Activated T-cell treated with anti-CD3 and anti-CD28 coated beads, Interleukin-2, amount 50 U/mL, for 1 hour (primary cell): ENCODE results near the gene OR2AT4.
A peak's percentile ranks its signal among the peaks of the same experiment; 100 is the strongest.
"Not testable (repeated sequence)": the region's sequence is repeated elsewhere in the genome, so short reads cannot be mapped to it uniquely, and the experiment has no call there.

Source experiments
- DNase-seq: peaks from one replicate; pipeline ENCODE4 v3.0.0-alpha.2; 2020

The OR2AT4 gene

DNA sequence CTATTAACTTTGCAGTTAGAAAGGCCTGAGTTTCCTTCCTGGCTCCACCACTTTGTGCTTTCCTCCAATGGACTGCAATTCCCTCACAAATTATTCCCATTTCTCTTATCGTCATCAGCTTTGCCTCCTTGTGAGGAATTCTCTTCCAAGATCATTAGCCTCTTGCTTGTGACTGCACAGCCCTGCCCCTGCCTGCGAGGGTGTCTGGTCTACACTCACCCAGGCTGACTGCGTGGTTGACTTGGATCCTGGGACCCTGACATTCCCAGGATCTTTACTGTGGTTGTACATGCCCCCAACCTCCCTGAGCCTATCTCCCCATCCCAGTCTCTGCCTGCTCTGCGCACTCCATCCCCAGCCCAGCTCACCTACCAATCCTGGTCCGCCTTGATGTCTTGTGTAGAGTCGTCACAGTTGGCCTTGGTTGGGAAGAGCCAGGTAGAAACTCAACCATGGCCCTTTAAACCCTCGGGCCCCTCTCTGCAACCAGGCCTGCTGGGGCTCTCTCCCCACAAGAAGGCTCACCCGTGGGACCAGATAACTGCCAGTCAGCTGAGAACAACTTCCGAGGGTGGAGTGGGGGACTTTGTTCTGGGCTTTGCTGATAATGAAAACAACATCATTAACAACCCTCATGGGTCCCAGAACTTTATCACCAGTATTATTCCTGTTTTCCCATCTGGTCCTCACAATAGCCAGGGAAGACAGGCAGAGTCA lies at the start of gene OR2AT4:
Gene OR2AT4 (minus strand): TSS at position 421 of the 717 bp plus-strand sequence.
- no peak for DNase-seq

DNA sequence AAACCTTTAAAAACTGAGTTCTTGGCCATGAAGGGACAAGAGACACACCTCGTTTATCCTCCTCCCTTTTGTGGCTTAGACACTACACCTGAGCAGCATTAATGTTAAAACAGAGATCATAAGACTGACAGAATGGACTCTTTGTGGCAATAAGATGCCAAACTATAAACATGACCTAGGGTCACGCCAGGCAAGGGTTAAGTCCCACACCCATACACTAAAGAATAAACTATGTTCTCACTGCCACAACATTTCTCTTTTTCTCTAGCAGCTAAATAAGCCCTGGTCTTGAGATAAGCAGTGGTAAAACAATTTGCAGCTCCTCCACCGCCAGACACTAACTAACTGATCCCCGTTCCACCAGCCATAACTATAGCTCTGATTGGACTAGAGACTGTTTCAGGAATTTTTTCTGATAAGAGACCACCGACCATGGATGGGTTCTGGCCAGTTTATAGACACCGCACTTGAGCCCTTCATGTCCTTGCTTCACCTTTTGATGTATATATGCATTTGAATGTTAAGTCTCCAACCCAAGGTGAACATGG lies 49.4 kb upstream of the OR2AT4 start:
- no peak for DNase-seq

DNA sequence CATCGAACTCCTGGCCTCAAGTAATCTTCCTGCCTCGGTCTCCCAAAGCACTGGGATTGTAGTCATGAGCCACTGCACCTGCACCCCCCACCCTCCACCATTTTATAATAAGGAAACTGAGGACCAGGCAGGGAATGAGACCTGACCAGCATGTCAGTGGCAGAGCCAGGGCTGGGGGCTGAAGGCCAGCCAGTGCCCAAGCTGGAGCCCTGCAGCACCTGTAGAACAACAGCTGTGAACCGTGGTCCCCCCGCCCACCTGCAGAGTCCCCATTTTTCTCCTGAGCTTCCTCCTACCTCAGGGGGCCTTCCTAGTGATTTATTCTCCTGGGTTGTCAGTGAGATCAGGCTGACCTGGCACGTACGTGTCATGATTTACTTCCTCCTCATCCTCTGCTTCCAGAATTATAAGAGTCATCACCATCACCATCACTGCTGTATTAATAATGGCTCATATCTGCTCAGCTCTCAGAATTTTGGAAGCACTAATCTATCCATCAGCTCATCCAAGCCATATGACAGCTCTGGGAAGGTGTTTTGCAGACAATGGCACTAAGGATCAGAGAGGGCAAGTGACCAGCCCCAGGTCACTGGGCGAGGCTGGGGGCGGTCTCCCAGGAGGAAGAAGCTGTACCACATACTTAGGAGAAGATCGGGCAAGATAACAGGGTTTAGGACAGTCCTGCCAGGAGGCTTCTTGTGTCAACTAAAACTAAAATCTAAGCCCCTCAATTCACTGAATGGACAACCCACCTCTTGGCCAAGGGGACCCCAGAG lies 48.7 kb upstream of the OR2AT4 start:
- no peak for DNase-seq

DNA sequence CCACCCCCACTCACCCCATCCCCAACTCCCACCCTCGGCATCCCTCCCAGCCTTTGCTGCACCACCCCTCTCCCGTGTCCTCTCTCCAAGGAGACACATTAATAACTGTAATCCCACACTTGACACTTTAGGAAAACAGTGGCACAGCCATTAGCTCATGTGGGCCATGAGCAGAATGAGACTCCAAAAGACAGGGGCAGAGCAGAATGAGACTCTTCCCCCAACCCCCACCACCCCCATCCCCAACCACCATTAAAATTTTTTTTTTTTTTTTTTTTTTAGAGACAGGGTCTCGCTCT lies 48.0 kb upstream of the OR2AT4 start:
- no peak for DNase-seq

DNA sequence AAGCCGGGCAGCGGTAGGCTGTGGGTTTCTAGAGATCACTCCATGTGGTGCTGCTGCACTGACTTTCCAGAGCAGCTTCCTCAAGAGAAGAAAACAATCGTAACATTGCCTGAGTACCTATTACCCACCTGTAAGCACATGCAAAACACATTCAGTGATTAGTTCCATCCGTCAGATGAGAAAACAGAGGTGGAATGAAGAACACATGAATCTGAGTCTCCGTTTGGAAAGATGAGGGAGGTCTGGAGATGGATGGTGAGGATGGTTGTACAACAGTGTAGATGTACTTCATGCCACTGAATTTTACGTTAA lies 46.7 kb upstream of the OR2AT4 start:
- DNase-seq, result no peak

DNA sequence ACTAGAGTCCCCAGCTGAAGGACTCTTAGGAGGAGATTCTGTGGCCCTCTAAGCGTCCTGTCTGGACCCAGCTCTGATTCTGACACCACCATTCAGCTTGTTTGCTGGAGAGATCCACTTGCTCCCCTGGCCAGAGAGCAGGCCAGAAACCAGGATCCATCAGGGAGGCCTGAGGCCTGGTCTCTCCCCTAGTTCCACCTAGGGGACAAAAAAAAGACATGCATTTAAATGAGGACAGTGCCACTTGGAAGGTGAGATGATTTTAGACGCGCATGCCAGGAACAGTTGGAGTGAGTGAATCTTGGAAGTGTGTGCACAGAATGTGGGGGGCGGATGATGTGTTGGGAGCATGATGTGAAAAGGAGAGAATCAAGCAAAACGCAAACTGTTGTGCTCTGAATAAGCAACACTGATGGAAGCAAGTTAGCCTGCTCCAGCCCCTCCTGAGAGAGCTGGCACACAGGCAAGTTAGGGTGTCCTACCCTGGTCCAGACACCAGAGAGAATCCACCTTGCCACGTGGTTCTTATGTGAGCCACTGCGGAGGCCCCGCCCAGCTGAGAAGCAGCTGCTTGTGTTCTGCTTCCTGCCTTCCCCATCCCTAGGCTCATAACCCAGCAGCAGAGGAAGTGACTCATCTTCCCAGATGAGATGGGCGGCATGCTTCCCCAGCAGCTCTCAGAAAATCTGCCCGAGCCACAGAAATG lies 46.2 kb upstream of the OR2AT4 start:
- peak; percentile 69 for DNase-seq

DNA sequence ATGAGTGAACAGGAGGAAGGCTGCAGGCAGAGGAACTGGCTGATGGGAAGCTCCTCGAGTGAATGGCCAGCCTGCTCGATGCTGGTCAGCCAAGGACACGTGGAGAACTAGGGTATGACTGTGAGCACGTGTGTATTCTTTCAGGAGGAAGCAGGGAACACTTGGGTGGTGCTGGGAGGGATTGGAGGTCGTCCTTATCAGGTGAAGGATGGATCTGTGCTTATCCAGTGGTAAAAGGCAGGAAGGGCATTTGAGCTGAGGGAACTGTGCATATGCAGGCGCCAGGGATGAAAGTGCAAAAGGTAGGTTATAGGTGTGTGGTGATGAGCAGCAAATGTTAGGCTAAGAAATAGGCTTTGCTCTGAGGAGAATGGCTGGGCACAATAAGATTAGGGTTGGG lies 44.5 kb upstream of the OR2AT4 start:
- no peak for DNase-seq

DNA sequence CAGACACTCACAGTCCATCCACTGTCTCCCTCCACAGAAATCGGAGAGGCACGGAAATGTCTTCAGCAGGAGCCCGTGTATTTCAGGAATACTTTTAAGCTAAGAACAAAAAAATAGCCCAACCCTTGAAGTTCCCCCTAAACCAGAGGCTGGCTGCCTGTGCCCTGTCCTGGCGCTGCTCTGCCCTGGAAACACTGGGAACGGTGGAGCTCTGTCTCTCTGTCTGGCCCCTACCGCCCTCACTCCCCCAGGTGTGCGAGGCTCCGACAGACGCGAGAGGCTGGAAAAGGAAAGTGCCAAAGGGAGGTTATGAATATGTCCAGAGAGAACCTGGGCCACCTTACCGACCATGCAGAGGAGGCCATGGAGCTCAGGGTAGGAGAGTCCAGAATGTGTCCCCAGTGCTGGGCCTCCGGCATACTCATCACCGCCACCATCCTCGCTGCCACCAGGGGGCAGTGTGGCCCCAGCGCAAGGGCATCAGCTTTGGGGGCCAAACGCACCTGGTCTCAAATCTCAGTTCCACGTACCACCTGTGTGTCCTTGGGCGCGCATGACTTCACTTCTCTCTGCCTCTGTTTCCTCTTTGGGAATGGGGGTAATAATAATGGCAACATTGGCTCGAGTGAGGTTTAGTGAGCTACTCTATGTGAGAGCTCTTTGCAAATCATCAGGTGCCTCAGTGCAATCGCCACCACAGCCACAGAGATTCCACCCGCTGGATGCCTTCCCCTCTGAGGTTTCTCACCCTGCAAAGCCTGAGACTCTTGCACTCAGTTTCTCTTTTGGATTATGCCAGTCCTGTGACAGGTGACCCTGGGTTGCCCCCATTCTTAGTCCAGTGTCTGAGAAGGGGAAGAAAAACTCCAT lies 43.8 kb upstream of the OR2AT4 start:
- DNase-seq, result peak; percentile 83

DNA sequence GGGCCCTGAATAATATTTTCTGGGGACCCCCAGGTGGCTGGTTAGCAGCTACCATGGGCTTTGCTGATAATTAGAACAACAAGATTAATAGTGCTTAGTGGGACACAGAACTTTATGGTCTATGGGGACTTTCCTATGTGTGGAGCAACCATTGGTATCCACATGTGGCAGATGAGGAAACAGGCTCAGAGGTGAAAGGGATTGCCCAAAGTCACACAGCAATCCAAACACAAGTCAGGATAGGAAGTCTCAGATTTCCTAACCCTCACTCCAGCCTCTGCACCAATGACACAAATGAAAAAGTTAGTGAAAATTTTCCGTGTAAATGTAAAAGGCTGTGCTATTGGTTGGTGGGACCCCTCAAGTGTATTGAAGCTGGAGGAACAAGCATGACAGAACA lies 39.0 kb upstream of the OR2AT4 start:
- no peak for DNase-seq

DNA sequence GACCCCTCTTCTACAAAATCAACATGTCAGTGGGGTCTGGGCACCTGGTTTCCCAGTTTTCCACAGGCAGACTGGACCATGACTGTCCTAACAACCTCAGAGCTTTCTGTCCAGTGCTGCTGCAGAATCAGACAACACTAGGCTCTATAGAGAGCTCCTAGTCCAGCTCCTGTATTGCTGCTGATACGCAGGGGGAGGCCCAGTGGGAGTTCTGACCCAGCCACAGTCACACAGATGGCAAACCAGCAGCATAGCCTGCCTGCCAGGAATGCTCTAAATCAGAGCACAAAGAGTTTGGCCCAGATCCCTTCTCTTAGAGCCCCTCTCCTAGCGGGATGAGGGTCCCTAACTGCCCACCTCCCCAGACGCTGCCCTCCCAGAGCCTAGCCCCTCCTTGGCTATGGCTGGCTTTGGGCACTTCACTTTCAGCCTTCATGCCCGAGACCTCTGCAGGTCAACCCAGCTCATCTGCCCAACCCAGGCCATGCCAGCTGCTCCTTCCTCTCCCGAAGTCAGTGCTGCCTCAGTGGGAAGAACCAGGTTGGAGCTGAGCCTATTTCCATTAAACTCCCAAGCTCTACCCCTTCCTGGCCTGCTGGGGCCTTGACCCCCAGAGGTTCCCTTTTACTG lies 38.5 kb upstream of the OR2AT4 start:
- DNase-seq, result no peak

DNA sequence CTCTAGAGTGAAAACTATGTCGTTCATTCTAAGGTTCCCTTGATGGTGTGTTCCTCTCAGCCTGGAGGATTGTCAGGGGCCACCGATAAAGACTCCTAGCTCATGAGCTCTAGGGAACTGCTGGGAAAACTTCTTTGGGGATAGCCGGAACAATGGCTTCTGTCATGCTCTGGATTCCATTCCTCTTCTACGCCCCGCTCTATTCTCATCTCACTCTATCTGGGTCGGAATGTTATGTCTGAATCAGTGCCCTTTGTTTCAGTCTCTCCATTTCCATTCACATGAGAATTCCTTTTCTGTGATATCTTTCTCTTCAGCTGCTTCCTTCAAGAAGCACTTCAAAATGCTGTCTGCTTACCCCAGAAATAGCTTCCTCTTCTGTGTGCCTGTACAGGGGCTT lies 37.3 kb upstream of the OR2AT4 start:
- no peak for DNase-seq

DNA sequence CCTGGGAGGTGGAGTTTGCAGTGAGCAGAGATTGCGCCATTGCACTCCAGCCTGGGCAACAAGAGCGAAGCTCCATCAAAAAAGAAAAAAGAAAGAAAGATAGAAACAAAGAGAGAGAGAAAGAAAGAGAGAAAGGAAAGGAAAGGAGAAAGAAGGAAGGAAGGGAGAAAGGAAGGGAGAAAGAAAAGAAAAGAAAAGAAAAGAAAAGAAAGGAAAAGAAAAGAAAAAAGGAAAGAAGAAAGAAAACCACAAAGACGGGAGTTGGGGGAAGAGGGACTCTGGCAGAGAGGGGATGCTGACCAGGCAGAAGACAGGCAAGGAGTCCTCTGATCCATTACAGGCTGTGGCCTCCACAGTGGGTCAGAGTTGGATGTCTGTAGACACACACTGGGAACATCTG lies 35.4 kb upstream of the OR2AT4 start:
- DNase-seq, result no peak

DNA sequence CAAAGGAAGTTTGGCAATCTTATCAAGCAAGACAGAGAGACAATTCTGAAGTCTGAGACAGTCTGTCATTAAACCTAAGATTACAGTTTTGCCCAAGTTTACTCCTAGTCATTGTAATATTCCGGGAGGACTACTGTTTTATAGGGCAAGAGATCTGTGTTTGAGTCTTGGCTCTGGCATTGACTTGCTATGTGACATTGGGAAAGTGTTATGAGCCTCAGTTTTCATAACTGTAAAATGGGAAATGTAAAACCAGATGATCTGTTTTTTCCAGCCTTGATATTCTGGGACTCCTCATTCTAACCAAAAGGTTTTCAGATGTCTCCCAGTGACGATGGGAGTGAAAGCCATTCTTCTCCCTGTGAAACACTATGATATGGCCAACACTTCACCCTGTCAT lies 29.9 kb upstream of the OR2AT4 start:
- no peak for DNase-seq

DNA sequence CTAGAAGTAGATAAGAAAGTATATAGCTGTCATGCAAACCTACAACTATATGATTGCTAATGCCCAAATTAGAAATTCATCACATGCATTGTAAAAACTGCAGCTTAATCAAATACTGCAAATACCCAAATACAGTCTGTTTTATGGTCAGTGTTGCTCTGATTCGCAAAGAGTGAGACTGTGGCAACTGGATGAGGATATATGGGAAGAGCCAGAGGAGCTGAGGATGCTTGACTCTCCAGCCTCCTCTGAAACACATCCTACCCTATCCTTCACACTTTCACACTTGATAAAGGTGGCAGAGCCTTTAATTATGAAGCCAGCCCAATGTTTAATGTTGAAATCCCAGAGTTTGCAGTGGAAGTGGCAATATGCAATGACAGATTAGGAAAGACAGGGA lies 21.9 kb upstream of the OR2AT4 start:
- no peak for DNase-seq

DNA sequence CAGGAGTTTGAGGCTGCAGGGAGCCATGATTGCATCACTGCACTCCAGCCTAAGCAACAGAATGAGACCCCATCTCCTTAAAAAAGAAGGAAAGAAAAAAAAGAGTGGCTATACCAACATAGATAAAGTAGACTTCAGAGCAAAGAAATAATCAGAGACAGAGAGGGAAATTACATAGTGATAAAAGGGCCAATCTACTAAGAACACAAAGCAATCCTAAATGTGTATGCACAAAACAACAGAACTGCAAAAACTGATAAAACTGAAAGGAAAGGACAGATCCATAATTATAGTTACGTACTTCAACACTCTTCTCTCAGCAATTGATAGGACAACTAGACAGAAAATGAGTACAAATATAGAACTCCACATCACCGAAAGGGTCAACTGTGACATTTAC lies 17.8 kb upstream of the OR2AT4 start:
- no peak for DNase-seq

DNA sequence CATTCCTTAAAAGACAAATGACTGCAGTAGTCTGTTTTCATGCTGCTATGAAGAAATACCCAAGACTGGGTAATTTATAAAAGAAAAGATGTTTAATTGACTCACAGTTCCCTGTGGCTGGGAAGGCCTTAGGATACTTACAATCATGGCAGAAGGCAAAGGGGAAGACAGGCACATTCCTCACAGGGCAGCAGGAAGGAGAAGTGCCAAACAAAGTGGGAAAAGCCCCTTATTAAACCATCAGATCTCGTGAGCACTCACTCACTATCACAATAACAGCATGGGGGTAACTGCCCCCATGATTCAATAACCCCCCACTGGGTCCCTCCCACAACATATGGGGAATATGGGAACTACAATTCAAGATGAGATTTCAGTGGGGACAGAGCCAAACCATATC lies 16.4 kb upstream of the OR2AT4 start:
- no peak for DNase-seq

DNA sequence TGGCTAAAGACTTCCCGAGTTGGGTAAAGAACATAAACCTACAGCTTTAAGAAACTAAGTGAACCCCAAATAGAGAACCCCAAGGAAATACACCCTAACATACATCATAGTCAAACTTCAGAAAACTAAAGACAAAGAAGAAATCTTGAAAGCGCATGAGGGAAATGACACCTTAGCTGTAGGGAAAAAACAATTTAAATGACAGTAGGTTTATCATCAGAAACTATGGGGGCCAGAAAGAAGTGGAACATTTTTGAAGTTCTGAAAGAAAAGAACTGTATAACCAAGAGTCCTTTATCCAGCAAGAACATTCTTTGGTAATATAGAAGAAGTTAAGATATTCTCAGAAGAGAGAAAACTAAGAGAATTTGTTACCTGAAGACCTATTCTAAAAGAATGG lies 15.5 kb upstream of the OR2AT4 start:
- no peak for DNase-seq

DNA sequence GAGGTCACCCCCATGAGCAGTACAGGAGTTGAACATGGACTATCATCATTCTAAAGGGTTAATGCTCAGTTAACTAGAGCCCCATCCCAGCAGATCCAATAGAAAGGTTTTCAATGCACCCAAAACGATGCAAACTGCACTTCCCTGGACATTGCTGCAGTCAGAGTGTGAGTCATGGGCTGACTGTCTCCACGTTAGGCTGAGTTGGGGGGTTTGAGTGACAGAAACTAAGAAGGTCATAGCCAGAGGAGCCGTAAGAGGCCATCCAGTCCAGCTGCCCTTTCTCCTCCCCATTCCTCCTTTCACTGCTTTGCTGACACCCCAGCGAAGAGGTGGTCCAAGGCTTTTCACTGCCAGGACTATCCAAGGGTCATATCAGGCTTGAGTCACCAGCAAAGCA lies 10.5 kb upstream of the OR2AT4 start:
- no peak for DNase-seq

DNA sequence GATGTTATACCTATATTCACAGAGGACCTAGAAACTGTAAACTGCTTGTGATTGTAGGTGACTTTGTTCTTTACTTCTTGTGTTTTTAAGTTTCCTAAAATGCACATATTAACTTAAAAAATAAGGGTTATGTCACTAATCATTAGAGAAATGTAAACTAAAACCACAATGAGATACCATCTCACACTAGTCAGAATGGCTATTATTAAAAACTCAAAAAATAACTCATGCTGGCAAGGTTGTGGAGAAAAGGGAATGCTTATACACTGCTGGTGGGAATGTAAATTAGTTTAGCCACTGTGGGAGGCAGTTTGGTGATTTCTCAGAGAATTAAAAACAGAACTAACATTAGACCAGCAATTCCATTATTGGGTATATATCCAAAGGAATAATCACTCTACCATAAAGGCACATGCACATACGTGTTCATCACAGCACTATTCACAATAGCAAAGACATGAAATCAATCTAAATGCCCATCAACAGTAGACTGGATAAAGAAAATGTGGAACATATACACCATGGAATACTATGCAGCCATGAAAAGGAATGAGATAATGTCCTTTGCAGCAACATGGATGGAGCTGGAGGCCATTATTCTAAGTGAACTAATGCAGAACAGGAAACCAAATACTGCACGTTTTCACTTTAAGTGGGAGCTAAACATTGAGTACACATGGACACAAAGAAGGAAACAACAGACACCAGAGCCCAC lies 9.4 kb upstream of the OR2AT4 start:
- DNase-seq, result not testable (repeated sequence)

DNA sequence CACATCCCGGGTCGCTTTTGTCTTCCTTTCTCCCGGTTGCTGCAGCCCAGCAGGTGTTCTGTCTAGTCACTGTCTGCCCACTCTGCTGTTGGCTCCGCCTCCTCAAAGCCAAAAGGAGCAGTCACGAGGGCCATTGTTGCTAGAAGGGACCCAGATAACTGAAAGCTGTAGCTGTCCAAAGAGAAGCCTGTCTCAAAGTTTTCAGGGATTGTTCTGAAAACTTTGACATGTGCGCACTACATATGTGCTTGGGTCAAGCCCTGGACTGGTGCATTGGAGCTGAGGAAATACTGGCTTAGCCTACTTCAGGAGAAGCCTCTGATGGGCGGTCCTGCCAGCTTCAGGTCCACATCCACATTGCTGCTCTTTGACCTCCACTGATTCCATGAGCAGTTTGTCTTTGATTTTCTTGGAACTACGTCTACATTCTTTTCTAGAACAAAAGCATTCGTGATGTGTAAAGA lies 8.8 kb upstream of the OR2AT4 start:
- DNase-seq, result no peak

DNA sequence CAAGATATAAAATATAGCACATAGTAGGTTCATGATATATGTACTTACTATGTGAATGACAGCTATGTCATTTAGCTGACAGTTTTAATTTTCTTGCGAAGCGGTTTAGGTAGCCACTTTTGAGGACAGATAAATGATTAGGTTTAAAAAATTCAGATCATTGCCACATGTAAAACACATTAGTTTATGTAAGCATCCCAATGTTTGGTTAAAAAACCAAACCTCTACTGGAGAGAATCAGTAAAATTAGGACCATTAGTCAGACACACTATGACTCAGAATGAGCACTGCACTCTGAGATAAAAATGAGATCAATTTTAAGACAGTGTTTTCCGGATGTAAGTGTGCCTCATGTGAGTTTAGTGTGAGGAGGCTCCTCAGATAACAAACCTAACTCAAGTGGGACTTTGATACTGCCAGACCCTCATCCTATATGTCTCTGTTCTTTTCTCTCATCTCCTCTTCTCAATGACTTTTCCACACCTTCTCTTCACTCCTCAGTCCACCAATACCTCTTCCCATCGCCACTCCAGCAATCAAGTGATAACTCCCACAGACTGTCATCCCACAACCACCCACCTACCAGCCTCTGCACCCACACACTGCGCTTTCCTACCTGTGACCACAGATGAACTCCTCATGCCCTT lies 6.8 kb upstream of the OR2AT4 start:
- no peak for DNase-seq
